Stimulated activated CD8-positive, alpha-beta memory T cell treated with anti-CD3 and anti-CD28 coated beads, Interleukin-4, amount 100 ng/mL, for 24 hours (primary cell): ENCODE results near the gene TWSG1.
"Not testable (repeated sequence)": the region's sequence is repeated elsewhere in the genome, so short reads cannot be mapped to it uniquely, and the experiment has no call there.

ENCODE experiments used
- DNase-seq: peaks from one replicate; pipeline ENCODE4 v3.0.0-alpha.2; 2020; ENCODE audit warnings: low read depth

Gene TWSG1

DNA sequence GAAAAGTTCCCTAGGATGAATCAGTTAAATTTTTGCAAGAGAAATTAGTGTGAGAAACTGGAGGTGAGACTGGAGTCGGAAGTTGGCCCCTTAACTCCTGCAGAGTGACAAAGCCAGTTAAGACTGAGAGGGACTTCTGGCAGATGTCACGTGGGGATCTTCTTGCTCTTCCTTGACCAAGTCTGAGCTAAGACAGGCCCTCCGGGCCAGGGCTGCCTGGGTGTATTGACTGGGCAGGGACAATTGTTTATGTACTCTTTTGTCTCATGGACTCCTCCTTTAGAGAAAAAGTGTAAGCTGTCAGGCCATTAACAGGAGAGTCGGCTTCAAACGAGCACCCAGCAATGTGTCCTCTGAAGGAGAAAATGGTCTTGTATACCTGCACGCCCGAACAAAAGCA, 92.2 kb downstream of the TWSG1 start:
- no peak for DNase-seq

DNA sequence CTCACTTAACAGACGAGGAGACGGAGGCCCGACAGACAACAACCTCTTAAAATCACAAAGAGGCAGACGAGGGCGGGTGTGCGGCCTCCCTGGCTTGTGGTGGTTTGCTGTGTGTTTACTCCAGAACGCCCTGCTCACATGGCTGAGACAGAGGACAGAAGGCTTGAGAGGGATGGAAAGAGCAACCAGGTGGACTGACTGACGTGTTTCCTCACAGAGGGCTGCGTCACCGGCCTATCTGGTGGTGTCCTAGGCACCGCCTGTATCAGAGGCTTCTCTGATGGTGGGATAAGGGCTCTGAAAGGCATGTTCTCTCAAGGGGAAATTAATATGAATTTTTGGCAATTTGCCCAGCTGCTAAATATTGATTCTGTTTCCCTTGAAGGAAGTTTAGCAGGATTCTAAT, 93.7 kb downstream of the TWSG1 start:
- no peak for DNase-seq

DNA sequence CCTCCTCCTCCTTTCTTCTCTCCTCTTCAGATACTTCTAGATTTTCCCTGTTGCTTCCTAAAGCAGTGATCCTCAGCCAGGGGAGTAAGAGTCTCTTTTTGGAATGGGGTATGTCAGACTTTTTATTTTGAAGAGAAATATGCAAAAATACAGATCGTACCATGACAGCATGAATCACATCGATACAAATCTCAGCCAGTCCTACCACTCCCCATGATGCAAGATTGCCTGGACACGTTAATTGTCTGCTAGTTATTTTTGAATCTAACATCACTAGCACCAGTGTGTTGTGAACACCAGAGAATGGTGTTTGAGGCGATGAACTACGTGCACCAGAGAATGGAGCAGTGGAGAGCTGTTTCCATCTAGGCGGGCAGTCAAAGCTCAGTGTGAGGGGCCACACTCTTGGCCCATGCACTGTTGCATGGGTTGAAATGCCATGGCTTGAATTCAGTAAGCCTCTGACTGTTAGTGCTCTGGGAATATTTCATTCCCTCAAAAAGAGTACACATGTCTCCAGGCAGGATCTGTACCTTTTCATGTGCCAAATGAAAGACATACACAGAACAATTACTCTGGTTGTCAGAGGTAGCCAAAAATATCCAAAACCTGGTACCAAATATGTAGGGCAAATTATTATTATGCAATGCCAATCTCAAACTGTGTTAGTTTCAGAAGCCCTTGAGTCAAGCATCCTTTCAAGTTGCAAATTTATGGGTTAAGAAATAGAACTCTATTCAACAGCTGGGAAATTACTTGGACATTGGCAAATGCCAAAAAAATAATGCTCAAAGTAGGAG, 94.5 kb downstream of the TWSG1 start:
- no peak for DNase-seq

DNA sequence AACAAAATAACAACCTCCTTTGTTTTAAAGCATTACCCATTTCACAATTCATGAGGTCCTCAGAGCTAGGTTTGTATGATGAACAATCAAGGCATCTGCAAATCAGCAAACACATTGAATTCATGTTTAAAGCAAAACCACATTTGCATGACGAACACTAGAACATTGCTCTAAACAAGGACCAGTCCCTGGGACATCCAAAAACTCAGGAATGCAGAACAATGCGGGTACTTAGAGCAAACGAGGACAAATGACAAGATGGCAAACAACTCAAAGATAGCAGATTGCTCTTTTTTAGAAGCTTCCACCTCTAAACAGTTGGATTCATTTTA, 95.1 kb downstream of the TWSG1 start:
- DNase-seq: no peak

DNA sequence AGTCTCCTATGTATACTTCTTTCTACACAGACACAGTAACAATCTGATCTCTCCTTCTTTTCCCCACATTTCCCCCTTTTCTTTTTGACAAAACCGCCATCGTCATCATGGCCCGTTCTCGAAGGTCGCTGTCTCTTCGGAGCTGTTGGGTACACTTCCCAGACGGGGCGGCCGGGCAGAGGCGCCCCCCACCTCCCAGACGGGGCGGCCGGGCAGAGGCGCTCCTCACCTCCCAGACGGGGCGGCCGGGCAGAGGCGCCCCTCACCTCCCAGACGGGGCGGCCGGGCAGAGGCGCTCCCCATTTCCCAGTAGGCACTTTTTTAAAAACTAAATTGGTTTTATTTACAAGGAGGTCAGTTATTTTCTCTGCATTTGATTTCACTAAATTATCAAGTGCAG, 95.7 kb downstream of the TWSG1 start:
- DNase-seq: not testable (repeated sequence)

DNA sequence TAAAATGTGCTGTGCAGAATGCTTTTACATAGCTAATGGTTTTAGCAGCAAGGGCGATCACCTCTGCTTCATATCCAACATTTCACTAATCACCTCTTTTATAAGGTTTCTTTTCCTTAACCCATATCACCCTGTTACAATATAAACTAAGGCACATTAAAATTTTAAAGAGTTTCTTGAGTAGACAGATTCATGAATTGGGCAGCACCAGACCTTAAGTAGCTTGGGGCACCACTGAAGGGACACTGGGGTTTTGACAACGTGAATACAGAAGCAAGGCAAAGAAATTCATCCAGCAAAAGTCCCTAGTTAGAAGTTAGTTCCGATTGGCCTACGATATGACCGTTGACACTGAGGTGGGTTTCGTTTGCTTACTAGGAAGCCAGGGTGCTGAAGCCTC, 96.7 kb downstream of the TWSG1 start:
- DNase-seq: no peak

DNA sequence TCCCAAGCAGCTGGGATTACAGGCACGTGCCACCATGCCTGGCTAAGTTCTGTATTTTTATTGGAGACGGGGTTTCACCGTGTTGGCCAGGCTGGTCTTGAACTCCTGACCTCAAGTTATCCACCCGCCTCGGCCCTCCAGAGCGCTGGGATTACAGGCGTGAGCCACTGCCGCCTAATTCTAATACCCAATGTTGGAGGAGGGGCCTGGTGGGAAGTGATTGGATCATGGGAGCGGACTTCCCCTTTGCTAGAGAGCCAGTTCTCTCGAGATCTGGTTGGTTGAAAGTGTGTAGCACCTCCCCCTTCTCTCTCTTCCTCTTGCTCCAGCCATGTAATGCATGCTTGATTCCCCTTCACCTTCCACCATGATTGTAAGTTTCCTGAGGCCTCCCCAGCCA, 98.5 kb downstream of the TWSG1 start:
- not testable (repeated sequence) for DNase-seq

DNA sequence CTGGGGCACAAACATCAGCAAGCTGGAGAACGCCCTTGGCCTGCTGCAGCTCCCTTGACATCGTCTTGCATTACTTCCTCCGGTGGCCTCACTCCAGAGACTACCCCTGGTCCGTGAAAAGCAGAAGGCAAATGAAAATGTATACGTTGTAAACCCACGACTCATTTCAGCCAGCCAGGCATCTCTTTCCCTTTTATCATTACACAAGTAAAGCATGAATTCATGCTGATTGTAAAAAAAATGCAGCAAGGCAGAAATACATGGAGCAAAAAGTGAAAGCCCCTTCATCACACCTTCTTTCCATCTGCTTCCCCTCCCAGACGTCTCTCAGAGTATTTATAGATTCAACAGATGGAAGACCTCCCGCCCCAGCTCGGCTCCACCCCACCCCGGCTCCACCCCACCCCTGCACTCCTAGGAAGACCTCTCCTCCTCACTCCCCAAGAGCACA, 99.1 kb downstream of the TWSG1 start:
- no peak for DNase-seq

DNA sequence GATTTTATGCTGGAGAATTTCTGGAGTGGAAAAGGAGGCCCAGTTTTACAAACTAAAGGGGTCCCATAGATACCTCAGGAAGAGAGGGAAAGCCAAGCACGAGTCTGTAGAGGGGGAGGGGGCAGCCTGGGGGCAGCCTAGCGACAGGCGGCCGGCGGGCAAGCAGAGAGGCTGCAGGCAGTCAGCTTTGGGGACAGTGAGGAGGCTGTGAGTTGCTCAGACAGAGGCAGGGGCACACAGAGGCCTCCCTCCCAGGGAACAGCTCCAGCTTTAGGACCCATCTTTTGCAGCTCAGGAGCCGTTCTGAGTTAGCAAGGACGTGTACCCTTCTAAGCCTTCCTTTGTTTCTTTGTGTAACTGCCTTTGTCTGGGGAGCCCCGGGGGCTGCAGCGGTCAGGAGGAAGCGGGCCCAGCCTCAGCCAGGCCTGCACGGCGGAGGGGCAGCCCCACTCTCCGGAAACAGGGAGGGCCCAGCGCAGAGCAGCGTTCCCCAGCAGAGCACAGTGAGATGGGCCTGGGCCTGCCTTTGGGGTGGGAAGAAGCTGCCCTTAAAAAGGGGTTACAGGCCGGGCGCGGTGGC, 99.6 kb downstream of the TWSG1 start:
- DNase-seq: no peak

DNA sequence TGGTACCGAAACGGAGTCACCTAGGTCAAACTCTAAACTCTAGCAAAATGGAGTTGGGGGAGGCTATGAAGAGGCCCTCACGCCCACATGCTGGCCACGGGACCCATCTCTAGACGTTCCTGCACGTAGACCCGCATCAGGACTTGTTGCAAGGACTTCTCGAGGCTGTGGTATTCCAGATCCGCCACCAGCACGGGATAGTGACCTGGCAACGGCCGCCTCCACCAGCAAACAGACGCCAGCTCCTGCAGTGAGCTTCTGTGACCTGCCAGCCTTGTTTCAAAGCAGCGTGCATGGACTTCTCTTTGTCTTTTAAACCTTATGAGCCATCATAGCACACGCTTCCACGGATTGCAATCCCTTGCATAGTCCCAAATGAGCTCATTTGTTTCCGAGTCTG, 100.5 kb downstream of the TWSG1 start:
- DNase-seq: no peak

DNA sequence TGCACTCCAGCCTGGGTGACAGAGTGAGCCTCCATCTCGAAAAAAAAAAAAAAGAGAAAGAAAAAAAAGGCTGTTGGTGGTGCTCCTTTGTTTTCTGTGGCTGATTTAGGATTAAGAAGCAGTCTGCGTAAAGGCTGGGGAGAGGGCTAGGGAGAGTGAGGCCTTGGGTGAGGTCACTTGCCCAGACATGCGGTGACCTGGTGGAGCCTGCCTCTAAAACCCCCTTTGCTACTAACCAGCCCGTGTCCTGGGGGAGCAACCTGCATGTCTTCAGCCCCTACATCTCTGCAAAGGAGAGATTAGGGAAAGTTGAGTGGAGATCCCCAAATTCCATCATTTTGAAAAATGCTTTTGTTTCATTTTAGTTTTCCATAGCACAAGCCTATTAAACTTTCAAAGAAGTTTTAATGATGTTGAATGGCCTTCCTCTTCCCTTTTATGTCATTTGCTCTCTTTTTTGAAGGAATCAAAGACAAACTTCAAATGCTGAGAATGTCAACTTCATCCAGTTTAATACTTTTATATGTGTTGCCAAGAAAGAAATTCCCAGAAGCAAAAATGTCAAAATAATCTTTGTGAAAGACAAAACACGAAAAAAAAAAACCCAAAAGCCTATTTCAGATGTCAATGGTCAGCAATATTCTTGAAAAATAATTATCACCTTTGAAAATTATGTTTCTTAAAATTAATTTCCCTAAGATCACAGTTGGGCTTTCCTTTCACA, 101.8 kb downstream of the TWSG1 start:
- DNase-seq: no peak

DNA sequence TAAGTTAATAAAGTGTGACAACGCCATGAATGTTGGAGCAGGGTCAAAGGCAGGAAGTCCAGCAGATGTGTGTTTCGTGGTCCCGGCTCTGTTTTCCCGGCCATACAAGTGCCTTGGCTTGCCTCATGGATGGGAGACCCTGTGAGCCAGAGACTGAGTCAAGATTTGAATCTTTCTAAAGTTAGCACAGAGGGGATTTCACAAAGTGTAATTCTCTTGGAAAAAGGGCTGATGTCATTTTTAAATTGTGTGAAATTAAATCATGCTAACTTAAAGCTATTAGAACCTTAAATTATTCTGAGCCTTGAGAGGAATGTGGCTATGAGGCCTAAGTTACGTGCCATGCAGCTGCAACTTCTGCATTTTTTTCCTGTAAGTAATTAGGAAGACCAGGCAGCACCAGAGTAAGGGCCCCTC, 102.5 kb downstream of the TWSG1 start:
- DNase-seq: no peak

DNA sequence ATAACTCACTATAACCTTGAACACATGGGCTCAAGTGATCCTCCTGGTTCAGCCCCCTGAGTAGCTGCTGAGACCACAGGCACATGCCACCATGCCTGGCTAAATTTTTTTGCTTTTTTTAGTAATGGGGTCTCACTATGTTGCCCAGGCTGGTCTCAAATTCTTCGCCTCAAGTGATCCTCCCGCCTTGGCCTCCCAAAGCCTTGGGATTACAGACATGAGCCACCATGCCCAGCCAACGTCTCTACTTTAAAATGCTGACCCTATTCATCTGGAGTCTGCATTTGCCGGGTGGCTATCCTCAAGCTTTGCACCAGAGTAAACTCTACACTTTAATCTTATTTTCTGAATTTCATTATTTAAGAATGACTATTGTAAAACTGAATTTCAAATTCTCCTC, 103.1 kb downstream of the TWSG1 start:
- DNase-seq: no peak

DNA sequence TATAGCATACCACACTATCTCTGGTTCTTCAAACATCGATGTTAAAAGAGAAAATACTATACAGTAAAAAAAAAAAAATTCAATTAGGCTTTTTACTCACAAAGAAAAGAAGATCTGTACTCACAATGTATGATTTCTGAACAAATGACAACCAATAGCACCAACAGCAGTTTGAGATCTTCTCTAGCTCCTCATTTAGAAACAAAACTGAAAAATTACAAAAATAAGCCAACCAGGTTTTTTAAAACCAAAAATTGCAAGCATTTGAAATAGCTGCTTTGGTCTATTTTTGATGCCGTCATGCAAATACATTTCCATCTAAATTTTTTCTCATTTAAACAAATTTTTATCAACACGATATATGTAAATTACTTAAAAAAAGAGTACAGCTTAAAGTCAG, 106.5 kb downstream of the TWSG1 start:
- no peak for DNase-seq

DNA sequence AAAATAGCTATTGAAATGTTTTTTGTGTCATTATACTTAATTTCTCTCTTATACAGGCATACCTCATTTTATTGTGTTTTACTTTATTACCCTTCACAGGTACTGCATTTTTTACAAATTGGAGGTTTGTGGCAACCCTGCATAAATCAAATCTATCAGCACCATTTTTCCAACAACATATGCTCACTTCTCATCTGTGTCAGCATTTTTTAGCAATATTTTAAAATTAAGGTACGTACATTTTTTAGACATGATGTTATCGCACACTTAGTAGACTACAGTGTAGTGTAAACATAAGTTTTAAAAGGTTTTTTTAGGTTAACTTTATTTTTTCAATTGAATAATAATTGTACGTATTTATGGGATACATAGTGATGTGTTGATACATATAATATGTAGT, 110.0 kb downstream of the TWSG1 start:
- no peak for DNase-seq

DNA sequence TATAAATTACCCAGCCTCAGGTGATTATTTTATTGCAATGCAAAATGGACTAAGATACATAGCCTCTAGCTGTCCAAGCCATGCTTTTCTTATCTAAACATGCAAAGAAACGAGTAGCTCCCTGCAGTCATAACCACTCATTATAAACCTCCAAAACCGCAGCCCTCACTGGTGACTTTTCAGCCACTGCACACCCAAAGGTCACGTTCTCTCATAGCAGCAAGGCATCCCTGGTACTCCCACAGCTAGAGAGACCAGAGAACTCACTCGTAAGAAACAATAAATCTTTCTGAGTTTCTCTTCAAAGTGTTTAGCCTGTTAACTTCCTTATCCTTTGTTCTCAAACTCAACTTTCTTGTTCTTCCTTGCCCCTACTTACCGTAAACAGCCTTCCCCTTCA, 112.3 kb downstream of the TWSG1 start:
- no peak for DNase-seq

DNA sequence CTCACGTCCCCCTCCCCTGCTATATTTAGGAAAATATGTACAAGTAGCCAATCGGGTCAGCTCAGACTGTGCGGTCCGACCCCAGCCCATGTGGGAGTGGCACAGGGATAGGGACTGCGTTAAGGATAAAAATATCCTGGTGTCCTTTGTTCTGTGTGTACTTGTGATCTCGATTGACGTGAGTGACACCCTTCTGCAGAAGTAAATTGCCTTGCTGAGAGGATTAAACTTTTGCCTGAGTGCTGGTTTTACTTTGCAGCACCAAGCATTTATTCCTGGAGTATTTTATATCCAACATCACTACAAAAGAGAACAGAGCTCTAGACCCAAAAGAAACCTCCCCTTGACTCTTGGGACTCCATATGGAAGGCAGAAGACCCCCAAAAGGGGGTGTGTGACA, 112.8 kb downstream of the TWSG1 start:
- no peak for DNase-seq

DNA sequence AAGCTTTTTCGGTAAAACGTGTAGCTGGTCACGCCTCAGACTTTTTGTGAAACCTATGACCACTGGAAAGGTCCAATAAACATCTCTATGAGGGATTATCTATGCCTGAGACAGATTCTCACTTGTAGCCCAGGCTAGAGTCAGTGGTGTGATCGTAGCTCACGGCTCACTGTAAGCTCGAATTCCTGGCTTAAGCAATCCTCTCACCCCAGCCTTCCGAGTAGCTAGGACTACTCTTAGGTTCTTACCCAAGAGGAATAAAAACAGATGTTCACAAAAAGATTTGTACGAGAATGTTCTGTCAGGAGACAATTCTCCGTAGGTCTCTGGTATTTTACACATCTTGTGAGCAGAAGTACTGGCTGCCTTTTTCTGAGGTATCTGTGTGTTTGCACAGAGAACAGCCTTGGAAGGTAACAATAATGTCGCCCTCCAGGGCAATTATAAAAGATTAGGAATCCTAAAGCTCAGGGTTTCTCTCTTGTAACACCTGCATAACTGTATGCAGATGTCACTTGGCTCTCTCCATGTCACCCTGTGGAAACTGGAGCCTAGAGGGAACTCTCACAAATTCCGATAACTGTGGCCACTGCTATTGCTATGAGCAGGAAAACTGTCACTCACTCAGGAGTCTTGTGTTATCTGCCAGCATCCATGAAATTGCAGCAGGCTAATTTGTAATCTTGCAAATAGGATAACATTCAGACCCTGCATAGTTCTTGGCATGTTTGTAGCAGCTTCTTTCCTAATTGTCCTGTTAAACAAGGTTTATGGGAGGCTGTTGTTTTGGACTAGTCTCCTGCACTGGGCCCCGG, 115.2 kb downstream of the TWSG1 start:
- no peak for DNase-seq

DNA sequence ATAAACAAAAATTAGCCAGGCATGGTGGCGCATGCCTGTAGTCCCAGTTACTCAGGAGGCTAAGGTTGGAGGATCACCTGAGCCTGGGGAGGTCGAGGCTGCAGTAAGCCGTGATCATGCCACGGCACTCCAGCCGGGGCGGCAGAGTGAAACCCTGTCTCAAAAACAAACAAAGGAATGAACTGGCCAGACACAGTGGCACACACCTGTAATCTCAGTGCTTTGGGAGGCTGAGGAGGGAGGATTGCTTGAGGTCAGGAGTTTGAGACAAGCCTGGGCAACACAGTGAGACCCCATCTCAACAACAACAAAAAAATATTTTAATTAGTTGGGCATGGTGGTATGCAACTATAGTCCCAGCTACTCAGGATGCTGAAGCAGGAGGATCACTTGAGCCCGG, 116.3 kb downstream of the TWSG1 start:
- DNase-seq: not testable (repeated sequence)
